ENCODE measurements around the gene UBE2C.

- TF ChIP-seq CTCF (IDR thresholded peaks at IDR 0.05; ENCODE audit: low read length) (no peak), EZH2 (optimal IDR thresholded peaks at IDR 0.05; ENCODE audit: low read depth, low read length) (no peak)
These were observed 5.8 kb downstream of the UBE2C start for GRCh38 chr20:45818239-45818638.

Data from MM.1S (cell line).